Mesodermal cell (in vitro differentiated cells): ENCODE measurements around the gene CYB561D1.

Experiments
- H3K27ac ChIP-seq: 2 replicates; pipeline ENCODE4 v1.7.0; 2013; ENCODE audit warnings: mild to moderate bottlenecking, low read depth, low read length, moderate library complexity; ENCODE audit not compliant: severe bottlenecking
- H3K36me3 ChIP-seq: 2 replicates; pipeline ENCODE4 v1.7.1; 2013; ENCODE audit warnings: mild to moderate bottlenecking, low read length, moderate library complexity; ENCODE audit not compliant: control insufficient read depth, insufficient read depth
- H3K4me1 ChIP-seq: one replicate; pipeline ENCODE4 v1.7.1; 2013; ENCODE audit warnings: mild to moderate bottlenecking, low read length; ENCODE audit not compliant: insufficient read depth, control insufficient read depth, poor library complexity, severe bottlenecking
- H3K4me3 ChIP-seq: 2 replicates; pipeline ENCODE4 v1.7.0; 2013; ENCODE audit warnings: low read length, control low read depth, mild to moderate bottlenecking; ENCODE audit not compliant: insufficient read depth, poor library complexity, severe bottlenecking; ENCODE audit errors: extremely low read depth
- H3K9me3 ChIP-seq: 2 replicates; pipeline ENCODE4 v1.7.1; 2013; ENCODE audit warnings: mild to moderate bottlenecking, low read length, moderate library complexity; ENCODE audit not compliant: control insufficient read depth
- WGBS, 2 experiments: methylation state at CpG; one replicate each; pipeline ENCODE4 v1.1.5; 2013; ENCODE audit warnings: missing lambda C conversion rate in 2 of 2; ENCODE audit not compliant: insufficient coverage in 2 of 2; 5-methylcytosine and 5-hydroxymethylcytosine counted together

The CYB561D1 gene

DNA sequence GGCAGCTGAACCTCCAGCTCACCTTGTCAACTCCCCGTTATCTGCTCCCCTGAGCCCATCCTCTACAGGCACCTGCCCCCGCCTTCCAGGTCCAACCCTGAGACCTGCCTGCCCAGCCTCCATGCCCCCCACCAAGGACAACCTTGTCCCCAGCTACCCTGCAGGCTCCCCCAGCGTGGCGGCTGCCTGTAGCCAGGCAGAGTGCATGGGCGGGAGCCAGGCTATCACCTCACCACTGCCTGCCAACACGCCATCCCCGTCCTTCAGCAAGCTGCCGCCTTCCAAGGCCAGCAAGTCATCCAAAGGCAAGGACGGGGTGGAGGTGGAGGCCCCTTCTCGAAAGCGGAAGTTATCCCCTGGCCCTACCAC is 3.0 kb upstream of the CYB561D1 start:
- WGBS, 2 experiments = 88 to 95% methylated on average over 11 of the region's 11 CpGs
- Histone ChIP-seq H3K4me1 (peaks cover 9% of the 10 kb centered on the region), H3K27ac (no peak overlapping the region), H3K36me3 (peaks cover 62% of the 10 kb centered on the region), H3K9me3 (no peaks in the 10 kb centered on the region), H3K4me3 (no peak overlapping the region)

DNA sequence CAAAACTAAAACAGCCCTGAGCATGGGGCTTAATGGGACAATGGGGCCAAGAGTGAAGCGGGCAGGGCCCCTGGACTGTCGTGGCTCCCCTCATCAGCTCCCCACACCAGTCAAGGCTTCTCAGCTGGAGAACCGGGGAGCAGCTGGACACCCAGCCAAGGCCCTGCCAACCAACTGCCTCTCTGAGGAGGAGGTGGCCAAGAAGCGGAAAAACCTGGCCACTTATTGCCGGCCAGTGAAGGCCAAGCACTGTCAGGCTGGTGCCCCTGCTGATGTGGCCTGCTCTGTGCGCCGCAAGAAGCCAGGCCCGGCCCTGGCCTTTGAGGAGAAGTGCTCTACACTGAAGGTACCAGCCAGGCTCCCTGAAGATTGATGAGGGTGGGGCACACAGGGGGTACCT is 2.5 kb upstream of the CYB561D1 start:
- Histone ChIP-seq H3K4me1 (peaks cover 9% of the 10 kb centered on the region), H3K36me3 (peaks cover 62% of the 10 kb centered on the region), H3K4me3 (no peak overlapping the region), H3K9me3 (no peaks in the 10 kb centered on the region), H3K27ac (no peak overlapping the region)
- WGBS, 2 experiments = 93 to 97% methylated on average over 7 to 8 of the region's 8 CpGs

- H3K9me3 ChIP-seq = no peaks in the 10 kb centered on the region
- 83 to 93% methylated on average over 4 of the region's 4 CpGs for WGBS, 2 experiments
- H3K4me1 ChIP-seq = peaks cover 9% of the 10 kb centered on the region
- H3K27ac ChIP-seq = no peak overlapping the region
- H3K4me3 ChIP-seq = no peak overlapping the region
- H3K36me3 ChIP-seq = peaks cover 53% of the 10 kb centered on the region
Measured at GRCh38 chr1:109492779-109493178, 1.1 kb upstream of the CYB561D1 start.

DNA sequence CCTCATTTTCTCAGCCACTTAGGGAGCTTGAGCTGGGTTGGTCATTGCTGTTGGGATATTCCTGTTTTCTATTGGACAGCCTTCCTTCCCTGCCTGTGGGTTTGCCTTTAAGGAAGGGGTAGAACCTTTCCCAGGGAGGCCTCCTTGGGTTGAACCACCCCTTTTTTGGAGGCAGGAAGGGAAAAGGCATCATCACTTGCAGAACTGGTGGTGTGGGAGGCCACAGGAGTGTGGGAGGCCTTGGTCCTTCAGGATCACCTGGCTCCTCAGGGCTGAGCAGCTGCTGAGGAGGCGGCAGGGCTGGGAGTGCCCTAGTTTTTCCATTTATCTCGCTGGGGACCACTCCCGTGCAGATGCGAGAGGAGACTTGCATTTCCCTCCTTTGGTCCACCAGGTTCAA is 667 bp upstream of the CYB561D1 start:
- no peak overlapping the region for H3K27ac ChIP-seq
- 92 to 97% methylated on average over 4 of the region's 4 CpGs for WGBS, 2 experiments
- no peaks in the 10 kb centered on the region for H3K9me3 ChIP-seq
- H3K4me1 ChIP-seq = peaks cover 9% of the 10 kb centered on the region
- no peak overlapping the region for H3K4me3 ChIP-seq
- H3K36me3 ChIP-seq = peaks cover 49% of the 10 kb centered on the region

- H3K27ac ChIP-seq = no peak overlapping the region
- no peak overlapping the region for H3K4me3 ChIP-seq
- peaks cover 27% of the 10 kb centered on the region for H3K4me1 ChIP-seq
- H3K36me3 ChIP-seq = peaks cover 30% of the 10 kb centered on the region
- H3K9me3 ChIP-seq = no peaks in the 10 kb centered on the region
- 93 to 100% methylated on average over 7 of the region's 7 CpGs for WGBS, 2 experiments
Measured at GRCh38 chr1:109495738-109496137, 1.8 kb downstream of the CYB561D1 start.

DNA sequence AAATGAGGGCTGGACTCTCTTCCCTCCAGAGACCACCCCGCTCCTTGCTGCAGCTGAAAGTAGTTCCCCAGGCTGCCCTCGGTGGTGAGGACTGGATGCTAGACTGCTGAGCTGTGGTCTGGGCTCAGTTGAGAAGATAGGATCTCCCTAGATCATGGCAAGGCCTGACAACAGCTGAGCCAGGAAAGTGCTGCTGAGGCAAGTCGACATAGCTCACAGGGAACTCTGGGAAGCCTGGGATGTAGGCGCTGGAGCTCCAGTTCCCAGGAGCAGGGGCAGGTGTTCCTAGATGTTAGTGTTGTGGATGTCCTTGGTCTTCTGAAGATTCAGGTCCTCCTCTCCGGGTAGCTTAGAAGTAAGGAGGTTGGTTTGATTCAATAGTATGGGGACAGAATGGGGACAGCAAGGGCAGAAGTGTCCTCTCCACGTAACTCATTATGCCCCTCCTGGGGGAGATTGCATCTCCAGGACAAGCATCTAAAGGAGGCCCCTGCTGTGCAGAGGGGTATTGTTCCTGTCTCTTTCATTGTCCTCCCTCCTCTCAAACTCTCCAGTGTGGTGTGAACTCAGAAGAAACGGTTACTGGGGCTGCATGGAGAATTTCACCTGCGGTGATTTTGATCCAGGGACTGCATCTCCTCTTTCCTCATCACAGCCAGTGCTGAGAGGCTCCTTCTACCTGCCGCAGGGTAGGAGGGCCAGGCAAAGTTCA is 3.7 kb downstream of the CYB561D1 start:
- H3K36me3 ChIP-seq = peaks cover 18% of the 10 kb centered on the region
- 50 to 64% methylated on average over 2 to 5 of the region's 9 CpGs for WGBS, 2 experiments
- H3K27ac ChIP-seq = no peak overlapping the region
- no peaks in the 10 kb centered on the region for H3K9me3 ChIP-seq
- H3K4me1 ChIP-seq = peaks cover 44% of the 10 kb centered on the region
- no peak overlapping the region for H3K4me3 ChIP-seq

DNA sequence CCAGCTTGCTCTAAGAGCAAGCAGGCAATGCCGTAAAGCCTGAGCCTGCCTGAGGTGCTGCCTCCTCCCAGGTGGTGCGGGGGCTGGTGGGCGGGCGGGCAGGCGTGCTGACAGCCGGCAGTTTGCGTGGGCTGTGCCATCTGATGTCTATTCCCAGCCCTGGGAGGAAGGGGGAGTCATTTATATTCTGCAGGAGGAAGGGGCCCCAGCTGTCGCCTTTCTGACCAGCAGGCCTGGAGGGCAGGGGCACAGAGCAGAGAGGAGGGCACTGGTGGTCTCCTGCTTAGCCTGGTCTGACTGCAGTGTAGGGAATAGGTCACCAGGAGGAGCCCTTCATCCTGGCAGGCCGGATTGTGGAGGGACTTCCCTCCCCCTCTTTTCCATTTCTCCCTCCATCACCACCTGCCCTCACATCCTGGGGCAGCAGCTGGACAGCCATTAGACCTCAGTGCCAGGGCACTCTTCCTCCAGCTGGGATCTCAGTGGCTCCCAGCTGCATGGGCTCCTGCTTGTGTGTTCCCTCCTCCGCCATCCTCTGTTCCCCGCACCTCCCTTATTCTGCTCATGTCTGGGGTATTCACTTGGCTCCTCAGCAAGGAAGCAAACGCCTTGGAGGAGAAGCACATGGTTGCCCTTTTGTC is 4.4 kb downstream of the CYB561D1 start:
- no peak overlapping the region for H3K4me3 ChIP-seq
- peaks cover 43% of the 10 kb centered on the region for H3K4me1 ChIP-seq
- H3K36me3 ChIP-seq = peaks cover 13% of the 10 kb centered on the region
- 71 to 90% methylated on average over 5 to 11 of the region's 12 CpGs for WGBS, 2 experiments
- H3K27ac ChIP-seq = no peak overlapping the region
- H3K9me3 ChIP-seq = no peaks in the 10 kb centered on the region

- 97% methylated on average over 4 of the region's 7 CpGs; no CpG with 5 or more reads in 1 of the 2 experiments for WGBS, 2 experiments
- Histone ChIP-seq H3K36me3 (peaks cover 13% of the 10 kb centered on the region), H3K27ac (peak overlapping the region; percentile 16), H3K4me1 (peaks cover 43% of the 10 kb centered on the region), H3K4me3 (no peak overlapping the region), H3K9me3 (no peaks in the 10 kb centered on the region)
Measured at GRCh38 chr1:109499081-109499480, 5.2 kb downstream of the CYB561D1 start.

GRCh38 chr1:109499661-109500536 is 6.0 kb downstream of the CYB561D1 start:
- peaks cover 43% of the 10 kb centered on the region for H3K4me1 ChIP-seq
- WGBS, 2 experiments = 66 to 80% methylated on average over 3 to 4 of the region's 4 CpGs
- H3K36me3 ChIP-seq = peaks cover 13% of the 10 kb centered on the region
- H3K9me3 ChIP-seq = no peaks in the 10 kb centered on the region
- peak overlapping the region; percentile 41 for H3K27ac ChIP-seq
- H3K4me3 ChIP-seq = no peak overlapping the region

GRCh38 chr1:109500941-109501381 is 7.1 kb downstream of the CYB561D1 start:
- peaks cover 8% of the 10 kb centered on the region for H3K36me3 ChIP-seq
- H3K4me1 ChIP-seq = peaks cover 43% of the 10 kb centered on the region
- H3K4me3 ChIP-seq = no peak overlapping the region
- WGBS, 2 experiments = 62 to 66% methylated on average over 3 of the region's 5 CpGs
- H3K27ac ChIP-seq = peak overlapping the region; percentile 41
- no peaks in the 10 kb centered on the region for H3K9me3 ChIP-seq
